Measurements from ENCODE around the gene EIF4E3. TPM values are rescaled to one million over a fixed set of nuclear protein-coding genes. Genes with fewer than 3 reads are reported as not detected.

The EIF4E3 gene
- polyA plus RNA-seq, 3 donors, result 35.6 to 111 (median 58.6) TPM

DNA sequence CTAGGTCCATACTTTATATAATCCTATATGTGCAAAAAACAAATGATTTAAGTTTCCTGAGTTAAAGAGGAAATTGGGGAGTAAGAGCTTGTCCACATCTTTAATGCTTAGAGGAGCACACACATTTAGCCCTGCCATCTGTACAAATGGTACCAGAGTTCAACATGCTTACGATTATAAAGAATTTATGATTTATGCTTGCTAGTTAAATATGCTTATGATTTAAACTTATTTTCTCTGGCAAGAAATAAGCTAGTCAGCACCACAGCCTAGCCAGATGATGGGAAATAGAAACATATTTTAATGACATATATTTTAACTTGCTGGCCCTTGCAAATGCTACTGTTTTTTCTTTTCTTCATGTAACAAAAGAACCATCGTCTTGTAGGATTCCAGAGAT, 48.3 kb downstream of the EIF4E3 start:
- no peak for DNase-seq
- H3K9me3 ChIP-seq (replicated peaks in 1 of 2; ENCODE audit: control insufficient read depth in 1 of 2, insufficient read depth in 1 of 2, low read length in 2 of 2), result no peaks in the 10 kb centered on the region
- peaks cover 14% of the 10 kb centered on the region for H3K4me1 Mint-ChIP-seq
- no peak overlapping the region for H3K9ac ChIP-seq (ENCODE audit: insufficient read depth, low read length, poor library complexity, severe bottlenecking)
- H3K4me3 Mint-ChIP-seq, result no peak overlapping the region
- H3K4me2 ChIP-seq (replicated peaks; ENCODE audit: extremely low read depth, low read length, poor library complexity, severe bottlenecking), result no peak overlapping the region
- no peak overlapping the region for H2AFZ ChIP-seq (ENCODE audit: insufficient read depth, low read depth, low read length, poor library complexity, severe bottlenecking)
- TF ChIP-seq, protein P1, sequence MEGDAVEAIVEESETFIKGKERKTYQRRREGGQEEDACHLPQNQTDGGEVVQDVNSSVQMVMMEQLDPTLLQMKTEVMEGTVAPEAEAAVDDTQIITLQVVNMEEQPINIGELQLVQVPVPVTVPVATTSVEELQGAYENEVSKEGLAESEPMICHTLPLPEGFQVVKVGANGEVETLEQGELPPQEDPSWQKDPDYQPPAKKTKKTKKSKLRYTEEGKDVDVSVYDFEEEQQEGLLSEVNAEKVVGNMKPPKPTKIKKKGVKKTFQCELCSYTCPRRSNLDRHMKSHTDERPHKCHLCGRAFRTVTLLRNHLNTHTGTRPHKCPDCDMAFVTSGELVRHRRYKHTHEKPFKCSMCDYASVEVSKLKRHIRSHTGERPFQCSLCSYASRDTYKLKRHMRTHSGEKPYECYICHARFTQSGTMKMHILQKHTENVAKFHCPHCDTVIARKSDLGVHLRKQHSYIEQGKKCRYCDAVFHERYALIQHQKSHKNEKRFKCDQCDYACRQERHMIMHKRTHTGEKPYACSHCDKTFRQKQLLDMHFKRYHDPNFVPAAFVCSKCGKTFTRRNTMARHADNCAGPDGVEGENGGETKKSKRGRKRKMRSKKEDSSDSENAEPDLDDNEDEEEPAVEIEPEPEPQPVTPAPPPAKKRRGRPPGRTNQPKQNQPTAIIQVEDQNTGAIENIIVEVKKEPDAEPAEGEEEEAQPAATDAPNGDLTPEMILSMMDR (IDR thresholded peaks at IDR 0.05), result no peak
- H3K27me3 Mint-ChIP-seq (ENCODE audit: low read depth in 3 of 3), result peaks cover 0 to 3% (median 0%) of the 10 kb centered on the region in 3 donors
- H3K36me3 Mint-ChIP-seq, result peaks cover 39 to 56% of the 10 kb centered on the region in 2 donors
- no peak overlapping the region for H3K27ac Mint-ChIP-seq
- WGBS (ENCODE audit: insufficient coverage), result no CpG with 5 or more reads among the region's 2 CpGs
- intact Hi-C loops (cut with micrococcal nuclease), result no loop called here
- peaks cover 3 to 61% of the 10 kb centered on the region in 2 donors for H3K36me3 ChIP-seq (replicated peaks in 1 of 2; ENCODE audit: control insufficient read depth in 1 of 2, insufficient read depth in 2 of 2, low read length in 2 of 2)
- H3K4me3 ChIP-seq (replicated peaks in 1 of 3; ENCODE audit: low read depth in 2 of 3, low read length in 3 of 3), result no peak overlapping the region
- no peak overlapping the region for H3K27ac ChIP-seq (ENCODE audit: low read depth in 1 of 2, low read length in 2 of 2)
- H3K4me1 ChIP-seq (ENCODE audit: control insufficient read depth in 1 of 2, insufficient read depth in 2 of 2, low read length in 2 of 2), result peaks cover 11% of the 10 kb centered on the region in 2 donors
- no peaks in the 10 kb centered on the region for H3K27me3 ChIP-seq (ENCODE audit: control insufficient read depth in 2 of 2, insufficient read depth in 2 of 2, low read length in 2 of 2)
- H3K79me2 ChIP-seq (ENCODE audit: insufficient read depth, low read length), result no peaks in the 10 kb centered on the region
- H3K9me3 Mint-ChIP-seq, result no peaks in the 10 kb centered on the region
- peaks cover 24% of the 10 kb centered on the region for H4K20me1 ChIP-seq (ENCODE audit: insufficient read depth, low read length)

DNA sequence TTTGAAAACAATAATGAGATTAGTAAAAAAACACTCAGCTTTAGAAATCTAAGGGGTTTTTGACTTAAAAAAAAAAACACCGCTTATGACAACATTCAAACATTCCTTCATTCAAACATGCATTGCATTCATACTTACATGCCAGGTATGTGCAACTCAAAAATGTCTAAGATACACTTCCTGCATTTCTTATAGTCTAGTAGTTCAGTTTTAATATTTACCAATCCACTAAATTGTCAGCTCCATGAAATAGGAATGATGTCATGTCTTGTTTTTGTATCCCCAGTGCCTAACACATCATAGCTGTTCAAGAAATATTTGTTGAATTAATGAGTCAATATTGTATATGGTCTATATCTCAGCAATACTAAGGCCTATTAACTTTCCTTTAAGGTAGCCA, 51.7 kb downstream of the EIF4E3 start:
- TF ChIP-seq, protein P1 (IDR thresholded peaks at IDR 0.05), result no peak
- no peaks in the 10 kb centered on the region for H3K4me1 Mint-ChIP-seq
- intact Hi-C loops (cut with micrococcal nuclease), result no loop called here

More for the DNA sequence above, 51.7 kb downstream of the EIF4E3 start:
- DNase-seq, result no peak
- Histone ChIP-seq H3K36me3 (replicated peaks in 1 of 2; ENCODE audit: control insufficient read depth in 1 of 2, insufficient read depth in 2 of 2, low read length in 2 of 2) (peaks cover 3 to 41% of the 10 kb centered on the region in 2 donors), H3K4me1 (ENCODE audit: control insufficient read depth in 1 of 2, insufficient read depth in 2 of 2, low read length in 2 of 2) (no peaks in the 10 kb centered on the region), H3K27me3 (ENCODE audit: control insufficient read depth in 2 of 2, insufficient read depth in 2 of 2, low read length in 2 of 2) (no peaks in the 10 kb centered on the region), H3K9me3 (replicated peaks in 1 of 2; ENCODE audit: control insufficient read depth in 1 of 2, insufficient read depth in 1 of 2, low read length in 2 of 2) (no peaks in the 10 kb centered on the region), H2AFZ (ENCODE audit: insufficient read depth, low read depth, low read length, poor library complexity, severe bottlenecking) (no peak overlapping the region), H3K9ac (ENCODE audit: insufficient read depth, low read length, poor library complexity, severe bottlenecking) (no peak overlapping the region), H3K79me2 (ENCODE audit: insufficient read depth, low read length) (no peaks in the 10 kb centered on the region), H3K4me2 (replicated peaks; ENCODE audit: extremely low read depth, low read length, poor library complexity, severe bottlenecking) (no peak overlapping the region), H4K20me1 (ENCODE audit: insufficient read depth, low read length) (peaks cover 6% of the 10 kb centered on the region), H3K4me3 (replicated peaks in 1 of 3; ENCODE audit: low read depth in 2 of 3, low read length in 3 of 3) (no peak overlapping the region), H3K27ac (ENCODE audit: low read depth in 1 of 2, low read length in 2 of 2) (no peak overlapping the region)
- H3K27me3 Mint-ChIP-seq (ENCODE audit: low read depth in 3 of 3), result peaks cover 0 to 2% (median 1%) of the 10 kb centered on the region in 3 donors
- H3K9me3 Mint-ChIP-seq, result no peaks in the 10 kb centered on the region
- WGBS (ENCODE audit: insufficient coverage), result no CpG with 5 or more reads among the region's 1 CpG
- no peak overlapping the region for H3K4me3 Mint-ChIP-seq
- no peak overlapping the region for H3K27ac Mint-ChIP-seq
- H3K36me3 Mint-ChIP-seq, result peaks cover 35 to 48% of the 10 kb centered on the region in 2 donors
